ENCODE measurements around the gene TTC23L.

Gene TTC23L

DNA sequence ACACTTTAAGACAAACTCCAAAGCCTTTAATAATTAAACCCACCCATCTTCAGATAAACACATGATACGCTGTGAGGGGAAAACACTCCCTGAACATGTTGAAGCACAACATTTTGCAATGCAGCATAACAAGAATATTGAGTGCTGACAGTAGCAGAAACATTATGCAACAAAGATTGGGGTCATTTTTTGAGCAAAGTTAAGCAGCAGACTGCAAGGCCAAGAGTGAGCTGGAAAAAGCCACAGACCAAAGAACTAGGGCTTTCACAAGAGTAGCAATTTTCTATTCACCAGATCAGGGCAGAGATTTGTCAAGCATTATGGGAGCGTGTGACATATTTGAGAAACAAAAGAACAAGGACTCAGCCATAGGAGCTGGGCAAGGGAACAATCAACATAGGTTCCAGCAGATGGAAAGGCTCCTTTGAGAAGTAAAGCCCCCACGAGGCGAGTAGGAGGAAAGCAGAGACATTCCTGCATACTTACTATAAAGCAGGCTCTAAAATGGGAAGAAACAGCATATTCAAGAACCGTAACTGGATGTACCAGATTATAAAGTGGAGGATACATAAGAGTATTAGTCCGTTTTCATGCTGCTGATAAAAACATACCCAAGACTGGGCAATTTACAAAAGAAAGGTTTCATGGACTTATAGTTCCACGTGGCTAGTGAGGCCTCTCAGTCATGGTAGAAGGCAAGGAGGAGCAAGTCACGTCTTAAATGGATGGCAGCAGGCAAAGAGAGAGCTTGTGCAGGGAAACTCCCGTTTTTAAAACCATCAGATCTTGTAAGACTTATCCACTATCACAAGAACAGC is 4.8 kb upstream of the TTC23L start:
- no peak for DNase-seq

DNA sequence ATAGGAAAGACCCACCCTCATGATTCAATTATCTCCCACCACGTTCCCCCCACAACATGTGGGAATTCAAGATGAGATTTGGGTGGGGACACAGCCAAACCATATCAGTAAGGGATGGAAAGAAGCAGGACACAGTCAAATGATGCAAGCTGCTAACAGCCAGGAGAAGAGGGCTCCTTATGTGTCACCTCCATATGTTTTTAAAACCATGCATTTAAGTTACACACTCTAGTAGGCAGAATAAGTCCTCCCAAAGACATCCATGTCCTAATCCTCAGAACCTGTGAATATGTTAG is 4.2 kb upstream of the TTC23L start:
- DNase-seq: no peak

DNA sequence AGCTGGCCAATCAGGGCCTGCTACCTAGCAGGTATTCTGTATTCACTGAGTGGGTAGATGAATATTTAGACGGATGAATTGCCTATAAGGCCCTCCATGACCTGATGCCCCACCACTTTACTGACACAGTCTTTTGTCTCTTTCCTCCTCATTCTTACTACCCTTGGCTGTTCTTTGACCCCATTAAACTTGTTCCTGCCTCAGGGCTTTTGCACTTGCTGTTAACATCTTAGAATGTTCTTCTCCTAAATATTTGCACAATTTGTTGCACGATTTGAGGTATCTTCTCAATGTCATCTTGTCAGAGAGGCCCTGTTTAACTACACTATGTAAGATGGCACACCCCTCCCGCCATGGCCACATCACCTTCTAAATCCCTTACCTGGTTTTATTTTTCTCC is 3.3 kb upstream of the TTC23L start:
- no peak for DNase-seq

DNA sequence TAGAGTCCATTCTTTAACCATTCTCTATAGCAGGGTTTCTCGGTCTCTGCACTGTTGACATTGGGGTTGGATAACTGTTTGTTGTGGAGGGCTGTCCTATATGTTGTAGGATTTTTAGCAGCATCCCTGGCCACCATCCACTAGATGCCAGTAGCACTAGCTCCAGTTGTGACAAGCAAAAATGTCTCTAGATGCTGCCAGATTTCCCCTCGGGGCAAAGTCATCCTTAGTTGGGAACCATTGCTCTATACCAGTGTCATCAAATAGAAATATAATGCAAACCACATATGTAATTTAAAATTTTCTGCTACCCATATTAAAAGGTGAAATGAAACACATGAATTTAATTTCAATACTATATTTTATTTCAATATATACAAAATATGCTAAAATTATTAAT is 2.9 kb downstream of the TTC23L start:
- DNase-seq: no peak

DNA sequence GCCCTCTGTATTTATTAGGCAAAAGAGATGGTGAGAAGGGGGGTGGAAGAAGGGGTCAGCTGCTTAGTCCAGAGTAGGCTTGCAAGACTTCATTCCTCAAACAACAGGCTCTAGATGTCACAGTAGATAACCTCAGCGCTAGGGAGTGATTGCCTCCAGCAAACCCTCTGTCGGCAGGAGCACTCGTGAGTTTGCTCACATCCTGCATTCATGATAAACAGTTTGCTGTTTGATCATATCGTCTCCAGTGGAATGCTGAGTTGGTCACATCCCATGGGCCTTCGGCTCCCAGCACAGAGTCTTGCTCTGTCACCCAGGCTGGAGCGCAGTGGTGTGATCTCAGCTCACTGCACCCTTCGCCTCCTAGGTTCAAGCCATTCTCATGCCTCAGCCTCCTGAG is 3.6 kb downstream of the TTC23L start:
- DNase-seq: no peak

DNA sequence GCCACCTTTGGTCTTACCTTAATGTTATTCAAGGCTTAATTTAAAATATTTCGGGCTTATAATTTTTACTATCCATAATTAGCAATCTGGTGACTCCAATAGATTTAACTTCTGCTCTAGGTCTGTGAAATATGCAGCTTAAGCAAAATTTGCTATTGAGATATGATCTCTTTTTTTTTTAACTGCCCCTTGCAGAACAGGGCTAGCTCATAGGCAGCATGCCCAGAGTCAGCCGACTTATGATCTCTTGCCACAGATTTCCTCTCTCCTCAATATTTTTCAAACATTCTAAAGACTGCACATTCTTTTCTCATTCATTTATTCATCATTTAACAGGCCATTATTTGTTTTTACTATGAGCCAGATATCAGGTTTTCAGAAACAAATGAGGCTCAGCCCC is 4.5 kb downstream of the TTC23L start:
- no peak for DNase-seq

DNA sequence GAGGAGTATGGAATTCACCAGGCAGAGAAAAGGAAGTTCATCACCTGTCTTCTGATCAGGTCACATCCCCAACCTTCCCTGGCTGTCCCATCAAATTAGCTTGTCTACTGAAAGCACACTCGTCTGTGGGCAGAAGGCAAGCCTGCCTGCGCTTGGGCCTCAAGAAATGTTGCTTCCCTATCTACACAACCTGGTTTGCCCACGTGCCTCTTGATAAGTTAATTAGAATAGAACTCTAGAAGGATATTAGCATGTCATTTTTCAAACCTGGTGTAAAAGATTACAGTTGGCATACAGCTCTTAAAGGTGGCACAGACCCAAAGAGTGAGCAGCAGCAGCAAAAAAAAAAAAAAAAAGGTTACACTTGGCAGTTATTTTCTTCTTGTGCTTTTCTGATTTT is 5.1 kb downstream of the TTC23L start:
- DNase-seq: no peak

DNA sequence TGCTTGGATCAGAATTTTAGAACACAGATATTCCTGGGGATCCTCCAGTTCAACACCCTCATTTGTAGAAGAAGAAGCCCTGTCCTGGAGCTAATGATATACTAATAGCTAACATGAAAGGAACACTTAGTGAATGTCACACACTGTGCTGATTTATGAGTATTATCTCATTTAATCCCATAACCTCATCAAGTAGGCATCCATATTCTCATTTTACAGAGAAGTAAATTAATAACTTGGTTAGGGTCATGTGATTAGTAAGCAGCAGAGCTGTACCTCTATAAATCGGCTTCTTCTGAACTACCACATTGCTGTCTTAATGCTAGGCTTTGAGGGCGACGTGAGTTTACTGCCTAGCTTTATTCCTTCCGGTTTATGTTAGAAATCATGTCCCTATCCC is 6.0 kb downstream of the TTC23L start:
- DNase-seq: no peak

DNA sequence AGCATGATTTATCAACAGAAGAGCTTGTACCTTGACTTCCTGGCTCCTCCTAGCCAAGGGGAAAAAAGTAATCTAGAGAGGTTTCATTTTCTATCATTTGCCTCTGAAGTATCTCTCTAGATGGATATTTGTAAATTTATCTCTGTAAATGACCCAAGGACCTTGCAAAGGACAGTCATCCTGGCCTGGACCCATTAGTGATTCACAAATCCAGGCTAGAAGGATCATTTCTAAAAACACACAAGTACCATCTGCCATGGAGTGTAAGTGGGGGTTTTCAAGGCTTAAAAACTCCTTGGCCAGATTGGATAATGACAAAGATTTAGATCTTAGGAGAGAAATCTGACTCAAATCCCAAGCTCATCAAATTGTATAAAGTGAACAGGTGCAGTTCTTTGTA is 8.1 kb downstream of the TTC23L start:
- no peak for DNase-seq

DNA sequence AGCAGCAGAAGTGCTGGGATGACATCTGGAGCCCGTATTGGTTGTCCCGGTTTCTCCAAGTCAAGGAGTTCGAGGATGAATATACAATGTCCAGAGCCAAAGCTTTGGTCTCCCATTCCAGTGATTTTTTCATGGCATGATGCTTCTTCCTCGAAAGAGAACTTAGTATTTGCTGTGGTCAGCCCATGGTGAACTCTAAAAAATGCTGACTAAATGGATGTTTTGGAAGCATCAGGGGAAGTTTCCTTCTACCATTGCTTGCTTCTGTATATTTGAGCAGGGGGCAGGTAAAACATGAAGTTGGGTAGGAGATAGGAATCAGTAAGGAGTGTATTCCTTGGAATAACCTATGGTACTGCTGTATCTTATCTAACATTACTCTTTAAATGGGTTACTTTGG is 8.6 kb downstream of the TTC23L start:
- DNase-seq: no peak

DNA sequence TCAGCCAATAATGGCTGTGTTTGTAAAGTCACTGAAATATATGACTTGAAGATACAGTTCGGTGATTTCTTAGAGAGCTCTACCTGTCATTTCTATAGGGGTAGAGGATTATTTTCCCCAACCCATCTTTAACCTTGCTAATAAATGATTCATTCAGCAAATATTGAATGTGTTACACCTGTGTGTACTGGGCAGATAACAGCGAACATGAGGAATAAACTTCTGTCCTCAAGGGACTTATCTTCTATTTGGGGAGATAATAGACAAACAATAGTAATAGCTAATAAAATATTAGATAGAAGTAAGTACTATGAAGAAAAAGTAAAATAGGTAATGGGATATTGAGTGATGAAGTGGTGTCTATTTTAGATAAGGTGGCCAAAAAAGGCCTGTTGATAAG is 9.3 kb downstream of the TTC23L start:
- DNase-seq: no peak

DNA sequence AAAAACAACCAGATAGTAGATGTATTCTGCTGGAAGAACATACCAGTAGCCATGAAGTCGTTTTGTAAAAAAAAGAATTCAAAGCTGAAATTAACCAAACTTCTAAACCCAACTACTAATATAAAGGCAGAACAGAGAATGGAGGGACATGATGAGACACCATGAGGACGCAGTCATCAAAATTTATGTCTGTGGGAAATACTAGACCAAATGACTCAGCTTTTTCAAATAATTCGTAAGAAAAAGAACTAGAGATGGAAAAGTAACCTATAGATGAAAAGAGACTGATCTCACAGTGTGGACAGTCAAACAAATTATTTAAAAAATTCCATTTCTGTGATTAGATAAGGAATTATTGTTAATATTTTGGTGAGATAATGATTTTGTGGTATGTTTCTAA is 10.3 kb downstream of the TTC23L start:
- DNase-seq: no peak

DNA sequence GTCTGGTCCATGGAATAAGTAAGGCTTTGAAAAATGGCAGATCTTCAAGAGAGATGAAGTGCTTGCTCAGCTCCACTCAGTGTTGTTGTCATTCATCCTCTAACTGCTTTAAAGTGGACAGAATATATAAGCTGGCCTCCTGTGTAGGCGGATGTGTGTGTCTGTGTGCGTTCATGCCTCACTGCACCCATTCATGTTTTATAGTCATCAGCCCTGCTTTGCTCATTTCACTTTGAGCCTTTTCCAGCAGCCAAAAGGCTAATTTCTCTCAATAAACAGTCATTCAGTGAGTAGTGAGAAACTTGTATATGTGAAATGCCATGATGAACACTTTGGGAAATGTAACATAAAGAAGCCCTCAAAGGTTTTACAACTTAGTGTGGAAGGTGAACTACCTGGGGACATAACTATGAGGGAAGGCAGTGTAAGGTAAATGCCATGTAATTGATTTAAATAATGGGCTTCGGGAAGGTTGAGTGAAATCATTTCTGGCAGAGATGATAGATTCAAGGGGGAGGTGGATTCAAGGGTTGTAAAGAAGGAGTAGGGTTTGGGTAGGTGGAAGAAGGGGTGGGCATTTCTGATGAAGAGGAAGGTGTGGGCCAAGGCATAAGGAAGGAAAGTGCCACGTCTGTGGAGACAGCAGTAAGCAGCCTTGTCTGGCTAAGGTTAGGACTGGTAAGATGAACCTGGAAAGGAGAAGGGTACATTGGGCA is 15.7 kb downstream of the TTC23L start:
- peak; percentile 57 for DNase-seq

DNA sequence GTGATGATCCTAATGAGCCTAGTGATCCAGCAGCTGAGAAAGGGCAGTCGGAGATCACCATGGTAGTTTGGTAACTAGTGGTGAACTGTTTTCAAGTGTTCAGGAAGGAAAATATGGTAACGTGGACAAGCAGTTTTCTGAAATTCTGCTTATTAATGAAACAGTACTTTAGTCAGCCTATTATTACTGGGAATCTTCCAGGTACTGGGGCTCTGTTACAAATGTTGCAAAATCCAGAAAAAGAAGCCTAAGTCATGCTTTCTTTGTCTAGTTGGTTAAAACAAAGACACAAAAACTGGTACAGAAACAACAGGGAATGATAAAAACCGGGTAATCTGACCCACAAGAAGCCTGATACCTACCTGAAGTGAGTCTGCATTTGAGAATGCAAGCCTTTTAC is 18.2 kb downstream of the TTC23L start:
- no peak for DNase-seq

DNA sequence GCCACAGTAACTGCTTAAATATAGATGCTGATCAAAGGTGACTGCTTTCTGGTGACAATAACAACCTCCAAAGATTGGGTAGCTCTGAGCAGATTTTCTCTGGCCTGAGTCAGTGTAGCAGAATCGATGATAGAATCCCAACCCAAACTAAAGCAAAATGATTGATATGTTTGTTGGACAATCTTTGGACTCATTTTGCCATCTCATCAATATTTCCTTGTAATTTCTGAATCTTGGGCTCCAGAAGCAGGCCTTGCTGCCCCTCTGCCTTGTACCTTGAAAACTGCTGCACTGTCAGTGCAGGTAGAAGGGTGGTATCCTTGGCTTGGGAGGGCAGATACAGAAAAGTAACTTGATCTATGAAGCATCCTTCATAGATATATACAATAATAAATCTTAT is 18.9 kb downstream of the TTC23L start:
- DNase-seq: no peak

DNA sequence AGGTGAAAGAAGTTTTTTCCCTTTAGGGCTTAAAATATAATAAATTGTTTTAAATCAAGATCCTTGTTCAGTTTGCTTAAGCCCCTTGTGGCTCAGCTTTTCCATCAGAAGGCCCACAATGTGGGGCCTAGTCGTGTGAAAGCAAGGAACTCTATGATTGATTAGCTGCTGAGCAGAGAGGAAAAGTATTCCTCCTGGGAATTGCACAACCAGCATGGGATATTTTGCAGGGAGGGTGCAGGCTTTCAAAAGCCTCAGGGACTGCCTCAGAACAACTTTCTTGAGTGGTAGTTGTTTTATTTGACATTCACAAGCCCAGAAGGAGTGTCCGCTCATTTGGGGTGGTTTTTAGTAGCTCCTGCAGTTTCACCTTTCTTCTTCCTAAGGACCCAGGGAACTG is 19.8 kb downstream of the TTC23L start:
- no peak for DNase-seq

DNA sequence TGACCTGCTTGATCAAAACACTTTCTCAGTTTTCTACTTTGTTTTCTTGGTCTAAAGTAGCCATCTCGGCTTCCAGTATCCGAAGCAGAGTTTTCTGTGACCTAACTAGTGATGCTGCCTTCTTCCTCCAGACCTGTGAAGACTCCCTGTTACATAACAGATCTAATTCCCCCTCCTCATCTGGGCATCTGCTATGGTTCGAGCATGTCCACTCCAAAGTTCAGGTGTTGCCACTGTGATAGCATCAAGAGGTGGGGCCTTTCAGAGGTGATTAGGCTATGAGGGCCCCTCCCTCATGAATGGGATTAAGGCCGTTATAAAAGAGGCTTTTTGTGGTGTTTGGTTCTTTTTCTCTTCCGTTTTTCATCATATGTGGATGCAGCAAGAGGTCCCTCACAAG is 20.3 kb downstream of the TTC23L start:
- DNase-seq: no peak

DNA sequence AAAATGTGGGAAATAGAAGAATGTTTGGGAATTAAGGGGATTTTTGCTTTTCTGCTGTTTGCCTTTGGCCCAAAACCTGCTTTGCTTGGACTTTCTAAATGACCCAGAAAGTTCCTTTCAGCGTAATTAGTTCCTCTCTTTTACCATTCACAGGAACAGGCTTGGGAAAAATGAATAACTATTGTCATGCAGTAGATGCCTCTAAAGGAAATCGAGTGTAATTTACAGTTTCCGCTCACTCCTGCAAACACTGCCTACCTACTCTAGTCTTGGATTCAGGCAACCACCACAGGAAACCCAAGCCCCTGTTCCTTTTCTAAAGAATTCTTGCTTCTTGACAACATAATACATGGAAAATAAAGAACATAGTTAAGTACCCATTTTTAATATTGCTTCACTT is 25.0 kb downstream of the TTC23L start:
- DNase-seq: no peak

DNA sequence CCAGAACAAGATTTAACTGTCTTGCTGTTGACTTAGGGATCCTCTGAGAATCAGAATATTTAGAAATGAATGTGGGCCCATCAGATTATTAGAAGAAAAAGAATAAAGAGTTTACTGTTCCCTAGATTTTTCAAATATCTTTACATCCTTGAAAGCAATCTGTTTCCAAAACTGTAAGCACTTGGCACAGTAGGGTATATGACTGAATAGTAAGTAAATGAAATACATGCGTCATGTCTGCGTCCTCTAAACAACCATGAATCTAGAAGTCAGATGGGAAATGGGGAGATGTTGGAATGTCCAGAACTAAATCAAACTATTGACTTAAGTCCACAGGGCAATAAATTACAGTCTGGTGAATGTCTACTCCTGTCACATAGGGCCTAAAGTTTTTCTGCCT is 26.1 kb downstream of the TTC23L start:
- DNase-seq: no peak

DNA sequence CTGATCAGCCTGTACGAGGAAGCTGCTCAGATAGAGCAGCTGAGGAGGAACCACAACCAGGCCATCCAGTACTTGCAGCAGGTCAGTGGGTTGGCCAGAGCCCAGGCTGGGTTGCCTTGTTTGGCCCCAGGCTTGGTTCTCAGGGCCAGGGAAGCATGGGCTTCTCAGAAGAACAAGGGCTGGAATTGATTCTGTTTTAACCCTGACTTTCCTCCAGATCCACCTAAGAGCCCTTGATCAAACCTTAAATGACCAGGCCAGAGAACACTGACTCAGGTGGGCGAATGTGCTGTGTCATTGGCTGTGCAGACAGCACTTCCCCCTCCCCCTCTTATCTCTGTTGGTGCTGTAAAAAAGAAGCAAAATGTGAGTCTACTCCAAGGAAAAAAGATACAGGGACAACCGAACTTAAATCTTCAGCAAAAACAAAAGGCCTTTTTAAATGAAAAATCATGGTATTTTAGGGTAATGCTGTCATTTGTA is 28.1 kb downstream of the TTC23L start:
- no peak for DNase-seq

DNA sequence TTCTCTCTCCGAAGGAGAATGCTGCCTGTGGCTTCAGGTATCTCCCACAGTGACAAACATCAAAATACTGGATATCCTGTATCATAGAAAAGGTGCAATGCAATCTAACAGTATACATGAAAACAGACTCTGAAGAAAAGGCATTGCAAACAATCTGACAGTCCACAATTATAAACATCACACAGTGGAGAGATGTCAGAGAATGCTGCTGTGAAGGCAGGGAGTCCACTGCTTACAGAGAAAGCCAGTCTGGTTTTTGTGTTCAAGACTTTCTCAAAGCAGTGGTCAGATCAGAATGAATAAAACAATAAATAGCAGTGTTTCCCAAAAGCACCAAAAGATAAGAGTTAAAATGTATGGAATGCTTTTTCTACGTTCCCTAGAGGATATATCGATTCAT is 28.7 kb downstream of the TTC23L start:
- no peak for DNase-seq

DNA sequence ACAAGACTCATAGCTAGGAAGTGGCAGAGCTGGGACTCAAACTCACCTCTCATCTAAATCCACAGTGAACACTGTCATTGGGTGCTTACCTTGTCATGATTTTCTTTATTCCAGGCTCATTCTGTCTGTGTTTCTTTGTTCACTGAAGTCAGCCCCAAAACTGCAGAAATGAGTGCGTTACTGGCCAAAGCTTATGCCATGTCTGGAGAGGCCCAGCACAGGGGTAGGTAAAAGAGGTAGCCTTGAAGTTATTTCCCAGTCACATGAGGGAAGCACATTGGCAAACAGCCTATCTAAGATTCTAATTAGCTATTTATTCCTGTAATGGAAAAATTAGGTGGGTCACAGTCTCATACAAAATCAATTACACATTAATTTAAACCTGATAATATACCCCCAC is 29.8 kb downstream of the TTC23L start:
- no peak for DNase-seq

DNA sequence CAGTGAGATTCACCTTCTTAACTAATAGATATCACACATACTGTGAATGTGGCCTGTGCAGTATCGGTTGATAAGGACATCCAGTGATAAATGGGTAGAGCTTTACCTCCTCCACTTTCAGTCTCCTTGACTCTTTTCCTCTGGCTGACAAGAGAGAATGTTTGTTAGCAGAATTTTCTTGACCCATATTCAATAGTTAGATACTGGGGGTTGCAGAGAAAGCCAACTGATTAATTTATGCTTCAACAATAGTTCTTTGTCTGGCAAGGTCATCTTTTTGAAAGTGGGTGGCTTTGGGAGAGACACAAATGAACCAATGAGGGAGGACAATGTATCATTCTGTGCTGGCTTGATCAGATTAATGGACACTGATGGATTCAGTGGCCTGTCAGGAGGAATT is 30.3 kb downstream of the TTC23L start:
- no peak for DNase-seq

DNA sequence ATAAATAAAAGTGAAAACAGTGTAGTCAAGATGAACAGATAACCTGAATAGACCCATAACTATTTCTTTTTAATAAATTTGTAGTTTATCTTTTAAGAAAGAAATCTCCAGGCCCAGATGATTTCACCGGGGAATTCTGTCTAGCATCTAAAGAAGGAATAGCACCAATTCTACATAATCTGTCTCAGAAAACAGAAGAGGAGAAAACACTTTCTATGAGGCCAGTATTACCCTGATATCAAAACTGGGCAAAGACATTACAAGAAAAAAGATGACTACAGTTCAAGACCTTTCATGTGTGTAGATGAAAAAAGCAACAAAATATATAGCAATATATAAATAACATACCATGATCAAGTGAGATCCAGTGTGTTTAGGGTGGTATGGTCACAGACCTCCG is 31.4 kb downstream of the TTC23L start:
- no peak for DNase-seq

DNA sequence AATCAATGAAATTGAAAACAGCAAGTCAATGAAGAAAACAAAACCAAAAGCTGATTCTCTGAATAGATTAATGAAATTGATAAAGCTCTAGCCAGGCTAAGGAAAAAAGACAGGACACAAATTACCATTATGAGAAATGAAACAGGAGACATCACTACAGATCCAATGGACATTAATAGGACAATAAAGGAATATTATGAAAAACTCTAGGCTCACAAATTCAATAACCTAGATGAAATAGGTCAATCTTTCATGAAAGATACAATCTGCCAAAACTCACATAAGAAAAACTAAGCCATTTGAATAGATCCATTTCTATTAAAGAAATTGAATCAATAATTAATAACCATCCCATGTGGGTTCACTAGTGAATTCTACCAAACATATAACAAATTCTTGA is 37.3 kb downstream of the TTC23L start:
- no peak for DNase-seq
